WTC11 (cell line): ENCODE data around the gene SPATC1L. TPM values are rescaled to one million over a fixed set of nuclear protein-coding genes. Genes with fewer than 3 reads are reported as not detected.

Experiments
- ATAC-seq: fragments of 200-7000 bp; cut with Tn5 transposase; 2 replicates; pipeline ENCODE4 v1.10.0; 2021; ENCODE audit warnings: mild to moderate bottlenecking, moderate library complexity
- CTCF ChIA-PET: fragments of 300-600 bp; sonication (Branson Sonifier 250); formaldehyde crosslinking; loops from one replicate; lab custom pipeline; 2021; ENCODE audit warnings: antibody characterized with exemption; lab: Charles Lee
- POLR2A ChIA-PET: fragments of 350-600 bp; sonication (Branson Sonifier 250); formaldehyde crosslinking; loops from one replicate; lab custom pipeline; 2021; ENCODE audit warnings: antibody characterized with exemption; lab: Charles Lee
- DNase-seq: peaks from one replicate; pipeline ENCODE4 v3.0.0; 2021; ENCODE audit warnings: low spot score
- H3K27ac Mint-ChIP-seq: 2 replicates; pipeline ENCODE4 v1.8.0; 2021; ENCODE audit warnings: mixed read lengths
- H3K27me3 Mint-ChIP-seq: 2 replicates; pipeline ENCODE4 v1.8.0; 2021; ENCODE audit warnings: low read depth, mild to moderate bottlenecking, moderate library complexity, mixed read lengths
- H3K36me3 Mint-ChIP-seq: 2 replicates; pipeline ENCODE4 v1.8.0; 2021; ENCODE audit warnings: mixed read lengths
- H3K4me1 Mint-ChIP-seq: 2 replicates; pipeline ENCODE4 v1.8.0; 2022; ENCODE audit warnings: mixed read lengths
- H3K4me3 Mint-ChIP-seq: 2 replicates; pipeline ENCODE4 v1.8.0; 2021; ENCODE audit warnings: mild to moderate bottlenecking, moderate library complexity, mixed read lengths
- H3K9me3 Mint-ChIP-seq: 2 replicates; pipeline ENCODE4 v1.8.0; 2021; ENCODE audit warnings: mixed read lengths
- CBFB ChIP-seq: sonication (generic); formaldehyde crosslinking; IDR thresholded peaks from 2 replicates; pipeline ENCODE4 v1.8.1; 2022; ENCODE audit warnings: mild to moderate bottlenecking, low read depth, missing genetic modification reagents
- E2F5 ChIP-seq: sonication (generic); formaldehyde crosslinking; IDR thresholded peaks from 2 replicates; pipeline ENCODE4 v1.8.1; 2022; ENCODE audit warnings: mild to moderate bottlenecking, moderate library complexity, missing genetic modification reagents
- ELF4 ChIP-seq: sonication (generic); formaldehyde crosslinking; IDR thresholded peaks from 2 replicates; pipeline ENCODE4 v1.8.1; 2022; ENCODE audit warnings: low read depth, mild to moderate bottlenecking, moderate library complexity, missing genetic modification reagents
- ESRRA ChIP-seq: sonication (generic); formaldehyde crosslinking; IDR thresholded peaks from 2 replicates; pipeline ENCODE4 v1.8.1; 2022; ENCODE audit warnings: mild to moderate bottlenecking, missing genetic modification reagents, borderline replicate concordance
- FOXP4 ChIP-seq: sonication (generic); formaldehyde crosslinking; IDR thresholded peaks from 2 replicates; pipeline ENCODE4 v1.8.0; 2022; ENCODE audit warnings: mild to moderate bottlenecking, missing genetic modification reagents
- MYBL2 ChIP-seq: sonication (generic); formaldehyde crosslinking; IDR thresholded peaks from 2 replicates; pipeline ENCODE4 v1.8.1; 2023; ENCODE audit warnings: mild to moderate bottlenecking, moderate library complexity, missing genetic modification reagents
- NR2C2 ChIP-seq: sonication (generic); formaldehyde crosslinking; IDR thresholded peaks from 2 replicates; pipeline ENCODE4 v1.8.0; 2022; ENCODE audit warnings: mild to moderate bottlenecking, missing genetic modification reagents
- NR3C1 ChIP-seq: sonication (generic); formaldehyde crosslinking; conservative IDR thresholded peaks from 2 replicates; pipeline ENCODE4 v1.8.1; 2023; ENCODE audit warnings: low read depth, mild to moderate bottlenecking, missing genetic modification reagents
- PRRX2 ChIP-seq: fragments of 250-450 bp; sonication (Bioruptor Pico); IDR thresholded peaks from 2 replicates; pipeline ENCODE4 v1.8.0; 2021; ENCODE audit warnings: mild to moderate bottlenecking
- TP53 ChIP-seq: sonication (generic); formaldehyde crosslinking; IDR thresholded peaks from 2 replicates; pipeline ENCODE4 v1.8.1; 2023; ENCODE audit warnings: mild to moderate bottlenecking, missing genetic modification reagents
- ZNF219 ChIP-seq: sonication (generic); formaldehyde crosslinking; IDR thresholded peaks from 2 replicates; pipeline ENCODE4 v1.8.0; 2023; ENCODE audit warnings: missing genetic modification reagents, mild to moderate bottlenecking, borderline replicate concordance
- ZNF416 ChIP-seq: fragments of 250-450 bp; sonication (Bioruptor Pico); IDR thresholded peaks from 2 replicates; pipeline ENCODE4 v1.9.0; 2021; ENCODE audit warnings: mild to moderate bottlenecking, inconsistent platforms
- ZNF423 ChIP-seq: fragments of 250-450 bp; sonication (Bioruptor Pico); IDR thresholded peaks from 2 replicates; pipeline ENCODE4 v2.1.2; 2022; ENCODE audit warnings: mild to moderate bottlenecking, moderate library complexity
- ZSCAN18 ChIP-seq: fragments of 250-450 bp; sonication (Bioruptor Pico); IDR thresholded peaks from 2 replicates; pipeline ENCODE4 v2.1.2; 2022; ENCODE audit warnings: mild to moderate bottlenecking, moderate library complexity
- total RNA-seq: library from RNA; stranded (reverse); gene quantifications from 3 replicates; pipeline ENCODE4 v1.2.3, GENCODE V29; 2021
- TF ChIP-seq, protein P1 (sequence below): sonication (generic); formaldehyde crosslinking; IDR thresholded peaks from 2 replicates; pipeline ENCODE4 v1.8.1; 2022; ENCODE audit warnings: missing genetic modification reagents, borderline replicate concordance
- TF ChIP-seq, protein P2 (sequence below): fragments of 250-450 bp; sonication (Bioruptor Pico); IDR thresholded peaks from 2 replicates; pipeline ENCODE4 v1.9.0; 2021; ENCODE audit warnings: mild to moderate bottlenecking, borderline replicate concordance
- TF ChIP-seq, protein P3 (sequence below): fragments of 250-450 bp; sonication (Bioruptor Pico); IDR thresholded peaks from 2 replicates; pipeline ENCODE4 v1.8.0; 2021; ENCODE audit warnings: mild to moderate bottlenecking

Gene SPATC1L
- total RNA-seq, 1 experiment from 2014 or later = 61.7 TPM

- CTCF ChIA-PET = no interaction called here
- TF ChIP-seq, protein P1, sequence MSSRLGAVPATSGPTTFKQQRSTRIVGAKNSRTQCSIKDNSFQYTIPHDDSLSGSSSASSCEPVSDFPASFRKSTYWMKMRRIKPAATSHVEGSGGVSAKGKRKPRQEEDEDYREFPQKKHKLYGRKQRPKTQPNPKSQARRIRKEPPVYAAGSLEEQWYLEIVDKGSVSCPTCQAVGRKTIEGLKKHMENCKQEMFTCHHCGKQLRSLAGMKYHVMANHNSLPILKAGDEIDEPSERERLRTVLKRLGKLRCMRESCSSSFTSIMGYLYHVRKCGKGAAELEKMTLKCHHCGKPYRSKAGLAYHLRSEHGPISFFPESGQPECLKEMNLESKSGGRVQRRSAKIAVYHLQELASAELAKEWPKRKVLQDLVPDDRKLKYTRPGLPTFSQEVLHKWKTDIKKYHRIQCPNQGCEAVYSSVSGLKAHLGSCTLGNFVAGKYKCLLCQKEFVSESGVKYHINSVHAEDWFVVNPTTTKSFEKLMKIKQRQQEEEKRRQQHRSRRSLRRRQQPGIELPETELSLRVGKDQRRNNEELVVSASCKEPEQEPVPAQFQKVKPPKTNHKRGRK (CRISPR knock-in tag) = no peak
- TF ChIP-seq, protein P2, sequence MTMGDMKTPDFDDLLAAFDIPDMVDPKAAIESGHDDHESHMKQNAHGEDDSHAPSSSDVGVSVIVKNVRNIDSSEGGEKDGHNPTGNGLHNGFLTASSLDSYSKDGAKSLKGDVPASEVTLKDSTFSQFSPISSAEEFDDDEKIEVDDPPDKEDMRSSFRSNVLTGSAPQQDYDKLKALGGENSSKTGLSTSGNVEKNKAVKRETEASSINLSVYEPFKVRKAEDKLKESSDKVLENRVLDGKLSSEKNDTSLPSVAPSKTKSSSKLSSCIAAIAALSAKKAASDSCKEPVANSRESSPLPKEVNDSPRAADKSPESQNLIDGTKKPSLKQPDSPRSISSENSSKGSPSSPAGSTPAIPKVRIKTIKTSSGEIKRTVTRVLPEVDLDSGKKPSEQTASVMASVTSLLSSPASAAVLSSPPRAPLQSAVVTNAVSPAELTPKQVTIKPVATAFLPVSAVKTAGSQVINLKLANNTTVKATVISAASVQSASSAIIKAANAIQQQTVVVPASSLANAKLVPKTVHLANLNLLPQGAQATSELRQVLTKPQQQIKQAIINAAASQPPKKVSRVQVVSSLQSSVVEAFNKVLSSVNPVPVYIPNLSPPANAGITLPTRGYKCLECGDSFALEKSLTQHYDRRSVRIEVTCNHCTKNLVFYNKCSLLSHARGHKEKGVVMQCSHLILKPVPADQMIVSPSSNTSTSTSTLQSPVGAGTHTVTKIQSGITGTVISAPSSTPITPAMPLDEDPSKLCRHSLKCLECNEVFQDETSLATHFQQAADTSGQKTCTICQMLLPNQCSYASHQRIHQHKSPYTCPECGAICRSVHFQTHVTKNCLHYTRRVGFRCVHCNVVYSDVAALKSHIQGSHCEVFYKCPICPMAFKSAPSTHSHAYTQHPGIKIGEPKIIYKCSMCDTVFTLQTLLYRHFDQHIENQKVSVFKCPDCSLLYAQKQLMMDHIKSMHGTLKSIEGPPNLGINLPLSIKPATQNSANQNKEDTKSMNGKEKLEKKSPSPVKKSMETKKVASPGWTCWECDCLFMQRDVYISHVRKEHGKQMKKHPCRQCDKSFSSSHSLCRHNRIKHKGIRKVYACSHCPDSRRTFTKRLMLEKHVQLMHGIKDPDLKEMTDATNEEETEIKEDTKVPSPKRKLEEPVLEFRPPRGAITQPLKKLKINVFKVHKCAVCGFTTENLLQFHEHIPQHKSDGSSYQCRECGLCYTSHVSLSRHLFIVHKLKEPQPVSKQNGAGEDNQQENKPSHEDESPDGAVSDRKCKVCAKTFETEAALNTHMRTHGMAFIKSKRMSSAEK = no peak
- no peak for TF ChIP-seq ZNF416 (CRISPR knock-in tag)
- POLR2A ChIA-PET = no interaction called here
- H3K4me3 Mint-ChIP-seq = no peak overlapping the region
- peaks cover 75% of the 10 kb centered on the region for H3K36me3 Mint-ChIP-seq
- H3K27ac Mint-ChIP-seq = peak overlapping the region; percentile 43; the same call in 1 of the 2 replicates
- H3K27me3 Mint-ChIP-seq = no peaks in the 10 kb centered on the region
- ATAC-seq = no peak
- no peaks in the 10 kb centered on the region for H3K4me1 Mint-ChIP-seq
- peaks cover 12% of the 10 kb centered on the region for H3K9me3 Mint-ChIP-seq
- DNase-seq = peak; percentile 4
Observed at GRCh38 chr21:46196733-46197132, 12.5 kb upstream of the SPATC1L start.

GRCh38 chr21:46195595-46196195 lies 11.4 kb upstream of the SPATC1L start:
- Mint-ChIP-seq H3K36me3 (peaks cover 74% of the 10 kb centered on the region), H3K9me3 (peaks cover 12% of the 10 kb centered on the region)
- no peak for TF ChIP-seq ESRRA (CRISPR knock-in tag)
- TF ChIP-seq, protein P3, sequence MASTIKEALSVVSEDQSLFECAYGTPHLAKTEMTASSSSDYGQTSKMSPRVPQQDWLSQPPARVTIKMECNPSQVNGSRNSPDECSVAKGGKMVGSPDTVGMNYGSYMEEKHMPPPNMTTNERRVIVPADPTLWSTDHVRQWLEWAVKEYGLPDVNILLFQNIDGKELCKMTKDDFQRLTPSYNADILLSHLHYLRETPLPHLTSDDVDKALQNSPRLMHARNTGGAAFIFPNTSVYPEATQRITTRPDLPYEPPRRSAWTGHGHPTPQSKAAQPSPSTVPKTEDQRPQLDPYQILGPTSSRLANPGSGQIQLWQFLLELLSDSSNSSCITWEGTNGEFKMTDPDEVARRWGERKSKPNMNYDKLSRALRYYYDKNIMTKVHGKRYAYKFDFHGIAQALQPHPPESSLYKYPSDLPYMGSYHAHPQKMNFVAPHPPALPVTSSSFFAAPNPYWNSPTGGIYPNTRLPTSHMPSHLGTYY (CRISPR knock-in tag) = no peak
- TF ChIP-seq ZNF219 (CRISPR knock-in tag) = no peak
- no peak for TF ChIP-seq ZNF423
- TF ChIP-seq ELF4 (CRISPR knock-in tag) = no peak
- no peak for TF ChIP-seq NR2C2 (CRISPR knock-in tag)
- TF ChIP-seq, protein P1 (CRISPR knock-in tag) = no peak
- no peak for TF ChIP-seq ZSCAN18 (CRISPR knock-in tag)
- TF ChIP-seq TP53 (CRISPR knock-in tag) = no peak
- TF ChIP-seq MYBL2 (CRISPR knock-in tag) = no peak
- TF ChIP-seq CBFB (CRISPR knock-in tag) = no peak
- no peak for TF ChIP-seq E2F5 (CRISPR knock-in tag)
- no peak for TF ChIP-seq FOXP4 (CRISPR knock-in tag)
- TF ChIP-seq NR3C1 = no peak
- TF ChIP-seq PRRX2 (CRISPR knock-in tag) = no peak
- TF ChIP-seq ZNF416 (CRISPR knock-in tag) = no peak
- TF ChIP-seq, all 79 proteins: peak for 0
- Mint-ChIP-seq H3K27me3 (no peaks in the 10 kb centered on the region), H3K27ac (no peak overlapping the region), H3K4me1 (no peaks in the 10 kb centered on the region), H3K4me3 (no peak overlapping the region)
- DNase-seq (peak; percentile 7), ATAC-seq (no peak)
- CTCF ChIA-PET = no interaction called here
- POLR2A ChIA-PET = no interaction called here
